Activated naive CD8-positive, alpha-beta T cell treated with anti-CD3 and anti-CD28 coated beads, Interleukin-2, amount 50 U/mL, for 16 hours (primary cell): ENCODE data around the gene FRMPD1.

Source experiments
- DNase-seq: peaks from one replicate; pipeline ENCODE4 v3.0.0-alpha.2; 2020; ENCODE audit warnings: low read depth, low spot score

The FRMPD1 gene

GRCh38 chr9:37678789-37679273 lies 28.1 kb downstream of the FRMPD1 start:
- DNase-seq: no peak

GRCh38 chr9:37679649-37680402 lies 29.1 kb downstream of the FRMPD1 start:
- no peak for DNase-seq

- no peak for DNase-seq
Observed at GRCh38 chr9:37682951-37683350, 32.2 kb downstream of the FRMPD1 start.

- DNase-seq: no peak
Observed at GRCh38 chr9:37683531-37684371, 33.0 kb downstream of the FRMPD1 start.

- DNase-seq: no peak
Observed at GRCh38 chr9:37692622-37693221, 42.0 kb downstream of the FRMPD1 start.

- no peak for DNase-seq
Observed at GRCh38 chr9:37693260-37693659, 42.5 kb downstream of the FRMPD1 start.

- no peak for DNase-seq
Observed at GRCh38 chr9:37694355-37694754, 43.6 kb downstream of the FRMPD1 start.

GRCh38 chr9:37696528-37696927 lies 45.8 kb downstream of the FRMPD1 start:
- no peak for DNase-seq

GRCh38 chr9:37700131-37700530 lies 49.4 kb downstream of the FRMPD1 start:
- DNase-seq: no peak

GRCh38 chr9:37700900-37701299 lies 50.1 kb downstream of the FRMPD1 start:
- no peak for DNase-seq

GRCh38 chr9:37705787-37706186 lies 55.0 kb downstream of the FRMPD1 start:
- DNase-seq: no peak

- no peak for DNase-seq
Observed at GRCh38 chr9:37706290-37706689, 55.5 kb downstream of the FRMPD1 start.

- no peak for DNase-seq
Observed at GRCh38 chr9:37707748-37708147, 57.0 kb downstream of the FRMPD1 start.

- DNase-seq: no peak
Observed at GRCh38 chr9:37710046-37710445, 59.3 kb downstream of the FRMPD1 start.

GRCh38 chr9:37715260-37715659 lies 64.5 kb downstream of the FRMPD1 start:
- DNase-seq: no peak

GRCh38 chr9:37715991-37716505 lies 65.3 kb downstream of the FRMPD1 start:
- DNase-seq: no peak

GRCh38 chr9:37719526-37719925 lies 68.8 kb downstream of the FRMPD1 start:
- no peak for DNase-seq

GRCh38 chr9:37727013-37727412 lies 76.3 kb downstream of the FRMPD1 start:
- no peak for DNase-seq

GRCh38 chr9:37729499-37729898 lies 78.7 kb downstream of the FRMPD1 start:
- DNase-seq: no peak

GRCh38 chr9:37730256-37730655 lies 79.5 kb downstream of the FRMPD1 start:
- no peak for DNase-seq

GRCh38 chr9:37730839-37731238 lies 80.1 kb downstream of the FRMPD1 start:
- DNase-seq: no peak

- no peak for DNase-seq
Observed at GRCh38 chr9:37732086-37732741, 81.5 kb downstream of the FRMPD1 start.
